Keratinocyte (primary cell): Measurements from ENCODE around the gene DCDC2B.

ENCODE experiments used
- CTCF ChIP-seq, 3 experiments: IDR thresholded peaks in 1 of 3; conservative IDR thresholded peaks in 1 of 3; optimal IDR thresholded peaks in 1 of 3; 2 replicates in 2 of 3; 3 replicates in 1 of 3; pipeline versions ENCODE3 to v1.5.1; 2011; ENCODE audit warnings: low read length in 3 of 3, mild to moderate bottlenecking in 3 of 3, moderate library complexity in 2 of 3, control low read depth in 1 of 3, inconsistent platforms in 1 of 3; ENCODE audit not compliant: insufficient read depth in 2 of 3; ENCODE audit errors: extremely low read depth in 1 of 3
- EZH2 ChIP-seq: IDR thresholded peaks from one replicate; pipeline ENCODE4 v1.6.1; 2012; ENCODE audit warnings: inconsistent platforms, mild to moderate bottlenecking, low read length, moderate library complexity

- no peak for TF ChIP-seq CTCF (optimal IDR thresholded peaks at IDR 0.05 in 1 of 3, IDR thresholded peaks at IDR 0.05 in 1 of 3, conservative IDR thresholded peaks at IDR 0.05 in 1 of 3; ENCODE audit: extremely low read depth in 1 of 3, insufficient read depth in 2 of 3, low read length in 3 of 3)
- TF ChIP-seq EZH2, result no peak
Measured at GRCh38 chr1:32170991-32171390, 37.9 kb upstream of the DCDC2B start.
